GM23248 (cell line): ENCODE results near the gene BLVRA. TPM values are rescaled to one million over a fixed set of nuclear protein-coding genes. Genes with fewer than 3 reads are reported as not detected.
A peak's percentile ranks its signal among the peaks of the same experiment; 100 is the strongest.
"Not testable (repeated sequence)": the region's sequence is repeated elsewhere in the genome, so short reads cannot be mapped to it uniquely, and the experiment has no call there.

Experiments
- DNase-seq: peaks from one replicate; pipeline ENCODE4 v3.0.0-alpha.2; 2015
- H2AFZ ChIP-seq: fragments of 200-600 bp; sonication (generic); 2 replicates; pipeline ENCODE4 v1.6.1; 2016; ENCODE audit warnings: antibody characterized with exemption
- H3F3A ChIP-seq: fragments of 200-600 bp; sonication (generic); 2 replicates; pipeline ENCODE4 v1.6.1; 2016; ENCODE audit warnings: mild to moderate bottlenecking, antibody characterized with exemption, mixed run types; ENCODE audit not compliant: insufficient read depth
- H3K27ac ChIP-seq: fragments of 200-600 bp; sonication (generic); 2 replicates; pipeline ENCODE4 v1.5.1; 2016; ENCODE audit warnings: mild to moderate bottlenecking
- H3K27me3 ChIP-seq: fragments of 200-600 bp; sonication (generic); replicated peaks from 2 replicates; pipeline ENCODE4 v1.6.1; 2016; ENCODE audit warnings: mild to moderate bottlenecking; ENCODE audit not compliant: insufficient read depth
- H3K36me3 ChIP-seq: fragments of 200-600 bp; sonication (generic); 2 replicates; pipeline ENCODE4 v1.6.1; 2016; ENCODE audit warnings: low read depth, mild to moderate bottlenecking
- H3K4me1 ChIP-seq: fragments of 200-600 bp; sonication (generic); 2 replicates; pipeline ENCODE4 v1.6.1; 2016; ENCODE audit warnings: mild to moderate bottlenecking; ENCODE audit not compliant: insufficient read depth
- H3K4me2 ChIP-seq: fragments of 200-600 bp; sonication (generic); one replicate; pipeline ENCODE4 v1.6.1; 2016; ENCODE audit warnings: mild to moderate bottlenecking; ENCODE audit not compliant: unreplicated experiment
- H3K4me3 ChIP-seq: fragments of 200-600 bp; sonication (generic); 2 replicates; pipeline ENCODE4 v1.5.1; 2016; ENCODE audit warnings: mild to moderate bottlenecking
- H3K79me2 ChIP-seq: fragments of 200-600 bp; sonication (generic); 2 replicates; pipeline ENCODE4 v1.6.1; 2016; ENCODE audit warnings: mild to moderate bottlenecking; ENCODE audit not compliant: insufficient read depth
- H3K9ac ChIP-seq: fragments of 200-600 bp; sonication (generic); 2 replicates; pipeline ENCODE4 v1.6.1; 2016; ENCODE audit warnings: mild to moderate bottlenecking
- H3K9me2 ChIP-seq: fragments of 200-600 bp; sonication (generic); 2 replicates; pipeline ENCODE4 v1.6.1; 2016; ENCODE audit warnings: mixed run types, mild to moderate bottlenecking, moderate library complexity; ENCODE audit not compliant: insufficient read depth
- H3K9me3 ChIP-seq: fragments of 200-600 bp; sonication (generic); one replicate; pipeline ENCODE4 v1.6.1; 2017; ENCODE audit warnings: low read depth
- H4K20me1 ChIP-seq: fragments of 200-600 bp; sonication (generic); 2 replicates; pipeline ENCODE4 v1.6.0; 2016; ENCODE audit not compliant: insufficient read depth
- EZH2 ChIP-seq: fragments of 200-600 bp; sonication (generic); IDR thresholded peaks from 2 replicates; pipeline ENCODE4 v1.6.1; 2018; ENCODE audit warnings: antibody characterized with exemption, mild to moderate bottlenecking; ENCODE audit not compliant: insufficient read depth, poor library complexity, severe bottlenecking
- EZH2phosphoT487 ChIP-seq: fragments of 200-600 bp; sonication (generic); IDR thresholded peaks from 2 replicates; pipeline ENCODE4 v1.6.1; 2018; ENCODE audit warnings: antibody characterized with exemption, moderate library complexity, mild to moderate bottlenecking, low read depth; ENCODE audit not compliant: insufficient read depth
- WGBS, 2 experiments: methylation state at CpG; one replicate each; pipeline ENCODE4 v1.1.6; 2015 to 2017; ENCODE audit warnings: low lambda C conversion rate in 2 of 2, low coverage in 1 of 2; ENCODE audit errors: missing lambda C conversion rate in 2 of 2; 5-methylcytosine and 5-hydroxymethylcytosine counted together
- in situ Hi-C: fragments of 300-500 bp; cut with MboI; formaldehyde crosslinking; loops from 2 replicates; pipeline ENCODE4 v1.15.0; 2020
- polyA plus RNA-seq: library from polyadenylated mRNA; unstranded; fragments of >200 nt; fragmentation: Nextera tagmentation; extraction: Ambion mirVana; gene quantifications from 2 replicates; pipeline ENCODE4 v1.2.1, GENCODE V29; 2016
- total RNA-seq: library from RNA; depleted of rRNA; stranded (reverse); fragments of >200 nt; shearing (Covaris generic); gene quantifications from 2 replicates; pipeline ENCODE4 v1.2.3, GENCODE V29; 2014; rRNA removed

Gene BLVRA, protein sequence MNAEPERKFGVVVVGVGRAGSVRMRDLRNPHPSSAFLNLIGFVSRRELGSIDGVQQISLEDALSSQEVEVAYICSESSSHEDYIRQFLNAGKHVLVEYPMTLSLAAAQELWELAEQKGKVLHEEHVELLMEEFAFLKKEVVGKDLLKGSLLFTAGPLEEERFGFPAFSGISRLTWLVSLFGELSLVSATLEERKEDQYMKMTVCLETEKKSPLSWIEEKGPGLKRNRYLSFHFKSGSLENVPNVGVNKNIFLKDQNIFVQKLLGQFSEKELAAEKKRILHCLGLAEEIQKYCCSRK
- 12.8 and 14.7 TPM in 2 replicates for total RNA-seq
- polyA plus RNA-seq: 47.0 and 52.6 TPM in 2 replicates

DNA sequence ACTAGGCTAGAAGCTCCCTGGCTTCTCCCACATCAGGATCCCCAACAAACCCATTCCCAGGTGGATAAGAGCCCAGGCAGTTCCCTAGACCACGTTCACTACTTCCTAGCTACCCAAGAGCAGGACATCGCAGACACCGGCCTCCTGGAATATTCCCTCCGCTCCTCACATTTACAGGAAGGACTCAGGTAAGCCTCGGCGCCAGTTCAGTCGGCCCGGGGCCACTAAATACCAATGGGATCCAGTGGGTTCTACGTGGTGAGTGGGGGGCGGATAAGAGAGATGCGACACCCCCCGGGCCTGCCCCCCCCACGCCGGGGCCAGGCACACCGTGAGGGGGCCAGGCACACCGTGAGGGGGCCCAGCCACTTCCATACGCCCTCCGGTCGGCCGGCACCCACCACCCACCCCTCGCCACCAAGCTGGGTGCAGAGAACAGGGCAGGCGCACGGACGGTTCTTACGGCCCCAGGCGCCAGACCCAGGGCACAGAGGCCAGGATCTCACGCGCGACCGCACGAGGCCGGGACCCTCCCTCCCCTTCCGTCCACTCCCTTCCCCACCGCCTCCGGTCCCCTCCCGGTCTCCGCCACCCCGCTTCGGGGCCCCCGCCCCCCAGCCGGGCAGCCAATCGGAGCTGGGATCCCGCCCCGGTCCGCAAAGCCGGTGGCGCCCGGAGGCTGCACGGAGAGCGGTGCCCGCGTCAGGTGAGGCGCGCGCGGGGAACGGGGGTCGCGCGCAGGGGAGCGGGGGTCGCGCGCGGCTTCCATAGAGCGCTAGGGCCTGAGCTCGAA lies at the start of gene BLVRA:
Gene BLVRA, plus strand, starts transcription at position 652 of the 793 bp plus-strand sequence. CDS start 12,479 bp downstream, outside the sequence.
- 0 out of 2 replicates have a peak within 1 kb of the TSS, but pooled peaks have one; percentile 14 for H3K27ac ChIP-seq

DNA sequence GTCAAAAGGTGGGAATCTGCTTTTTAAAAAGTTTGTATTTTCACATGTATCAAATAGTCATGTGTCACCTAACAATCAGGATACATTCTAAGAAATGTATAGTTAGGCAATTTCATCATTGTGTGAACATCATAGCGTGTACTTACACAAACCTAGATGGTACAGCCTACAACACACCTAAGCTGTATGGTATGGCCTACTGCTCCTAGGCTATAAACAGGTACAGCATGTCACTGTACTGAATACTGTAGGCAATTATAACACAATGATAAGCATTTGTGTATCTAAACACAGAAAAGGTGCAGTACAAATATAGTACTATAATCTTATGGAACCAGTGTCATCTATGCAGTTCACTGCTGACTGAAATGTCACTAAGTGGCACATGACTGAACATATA lies 47.0 kb upstream of the BLVRA start:
- Histone ChIP-seq H3K27me3 (no peaks in the 10 kb centered on the region), H3K79me2 (peaks cover 91% of the 10 kb centered on the region), H2AFZ (no peak overlapping the region), H3K4me2 (no peak overlapping the region), H3K9ac (no peak overlapping the region), H4K20me1 (no peaks in the 10 kb centered on the region), H3K36me3 (no peaks in the 10 kb centered on the region), H3K9me3 (no peaks in the 10 kb centered on the region), H3K9me2 (no peaks in the 10 kb centered on the region), H3K27ac (no peak overlapping the region), H3K4me1 (no peaks in the 10 kb centered on the region), H3F3A (no peaks in the 10 kb centered on the region), H3K4me3 (no peak overlapping the region)
- DNase-seq: no peak
- 93 to 97% methylated on average over 1 of the region's 1 CpG for WGBS, 2 experiments
- in situ Hi-C loops: loop anchor here (10.0 to 25.0 kb wide), 3 partner anchors 249 to 777 kb away; partner anchors contain the start of genes MRPL32 and PSMA2
- no peak for TF ChIP-seq EZH2

More for the DNA sequence above, at the start of gene BLVRA:
- no peaks in the 10 kb centered on the region for H3K9me2 ChIP-seq
- peak within 1 kb of the TSS; percentile 94 for H2AFZ ChIP-seq
- no peaks in the 10 kb centered on the region for H4K20me1 ChIP-seq
- 8 to 22% methylated on average over 28 to 66 of the region's 67 CpGs for WGBS, 2 experiments
- peaks cover 16% of the 10 kb centered on the region for H3K4me1 ChIP-seq
- peak within 1 kb of the TSS; percentile 89 for H3K9ac ChIP-seq
- peak within 1 kb of the TSS; percentile 86 for H3K4me3 ChIP-seq
- H3K9me3 ChIP-seq: no peaks in the 10 kb centered on the region
- no peaks in the 10 kb centered on the region for H3K36me3 ChIP-seq
- in situ Hi-C loops: no loop called here
- peak; percentile 70 for DNase-seq
- TF ChIP-seq EZH2 (no peak), EZH2phosphoT487 (no peak)
- H3K27me3 ChIP-seq: no peaks in the 10 kb centered on the region
- H3K79me2 ChIP-seq: 0 out of 2 replicates have a peak, but pooled peaks cover 6% of the 10 kb centered on the region
- H3F3A ChIP-seq: peaks cover 29% of the 10 kb centered on the region
- peak within 1 kb of the TSS; percentile 84 for H3K4me2 ChIP-seq

DNA sequence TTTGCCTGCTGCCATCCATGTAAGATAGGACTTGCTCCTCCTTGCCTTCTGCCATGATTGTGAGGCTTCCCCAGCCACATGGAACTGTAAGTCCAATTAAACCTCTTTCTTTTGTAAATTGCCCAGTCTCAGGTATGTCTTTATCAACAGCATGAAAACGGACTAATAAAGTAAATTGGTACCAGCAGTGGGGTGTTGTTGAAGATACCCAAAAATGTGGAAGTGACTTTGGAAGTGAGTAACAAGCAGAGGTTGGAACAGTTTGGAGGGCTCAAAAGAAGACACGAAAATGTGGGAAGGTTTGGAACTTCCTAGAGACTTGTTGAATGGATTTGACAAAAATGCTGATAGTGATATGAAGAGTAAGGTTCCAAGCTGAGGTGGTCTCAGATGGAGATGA lies 42.5 kb upstream of the BLVRA start:
- not testable (repeated sequence) for H3K36me3 ChIP-seq, H3K4me1 ChIP-seq, DNase-seq, H3K27me3 ChIP-seq, H3K9ac ChIP-seq, H3K27ac ChIP-seq, H3K4me2 ChIP-seq, H3K4me3 ChIP-seq, H4K20me1 ChIP-seq, H3K9me2 ChIP-seq, H3F3A ChIP-seq, H3K9me3 ChIP-seq, H2AFZ ChIP-seq
- in situ Hi-C loops: loop anchor here (10.0 to 25.0 kb wide), 3 partner anchors 254 to 781 kb away; partner anchors contain the start of genes MRPL32 and PSMA2
- WGBS, 2 experiments: 94 to 95% methylated on average over 2 of the region's 2 CpGs
- peaks cover 95% of the 10 kb centered on the region for H3K79me2 ChIP-seq

DNA sequence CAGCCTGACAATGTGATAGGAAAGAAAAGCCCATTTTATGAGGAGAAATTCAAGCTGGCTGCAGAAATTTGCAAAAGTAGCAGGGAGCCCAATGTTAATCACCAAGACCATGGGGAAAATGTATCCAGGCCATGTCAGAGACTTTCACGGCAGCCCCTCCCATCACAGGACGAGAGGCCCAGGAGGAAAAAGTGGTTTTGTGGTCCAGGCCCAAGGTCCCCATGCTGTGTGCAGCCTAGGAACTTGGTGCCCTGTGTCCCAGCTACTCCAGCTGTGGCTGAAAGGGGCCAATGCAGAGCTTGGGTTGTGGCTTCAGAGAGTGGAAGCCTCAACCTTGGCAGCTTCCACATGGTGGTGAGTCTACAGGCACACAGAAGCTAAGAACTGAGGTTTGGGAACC lies 41.9 kb upstream of the BLVRA start:
- Histone ChIP-seq H3K9me2 (no peaks in the 10 kb centered on the region), H3K79me2 (peaks cover 96% of the 10 kb centered on the region), H3K9ac (no peak overlapping the region), H2AFZ (no peak overlapping the region), H3K27ac (no peak overlapping the region), H3K27me3 (no peaks in the 10 kb centered on the region), H3F3A (peaks cover 4% of the 10 kb centered on the region; the same call in 1 of the 2 replicates), H3K4me1 (peaks cover 9% of the 10 kb centered on the region), H3K9me3 (no peaks in the 10 kb centered on the region), H4K20me1 (no peaks in the 10 kb centered on the region), H3K4me3 (no peak overlapping the region), H3K4me2 (no peak overlapping the region), H3K36me3 (no peaks in the 10 kb centered on the region)
- no peak for DNase-seq
- 89 to 97% methylated on average over 2 of the region's 2 CpGs for WGBS, 2 experiments
- in situ Hi-C loops: loop anchor here (10.0 to 25.0 kb wide), 3 partner anchors 254 to 782 kb away; partner anchors contain the start of genes MRPL32 and PSMA2
- TF ChIP-seq EZH2phosphoT487: no peak
- no peak for TF ChIP-seq EZH2
